Measurements from ENCODE around the gene HSD17B10. TPM values are rescaled to one million over a fixed set of nuclear protein-coding genes. Genes with fewer than 3 reads are reported as not detected.
"Not testable (repeated sequence)": the region's sequence is repeated elsewhere in the genome, so short reads cannot be mapped to it uniquely, and the experiment has no call there.

HSD17B10 gene
- total RNA-seq, 1 donor from 2014 or later = 51.6 TPM

DNA sequence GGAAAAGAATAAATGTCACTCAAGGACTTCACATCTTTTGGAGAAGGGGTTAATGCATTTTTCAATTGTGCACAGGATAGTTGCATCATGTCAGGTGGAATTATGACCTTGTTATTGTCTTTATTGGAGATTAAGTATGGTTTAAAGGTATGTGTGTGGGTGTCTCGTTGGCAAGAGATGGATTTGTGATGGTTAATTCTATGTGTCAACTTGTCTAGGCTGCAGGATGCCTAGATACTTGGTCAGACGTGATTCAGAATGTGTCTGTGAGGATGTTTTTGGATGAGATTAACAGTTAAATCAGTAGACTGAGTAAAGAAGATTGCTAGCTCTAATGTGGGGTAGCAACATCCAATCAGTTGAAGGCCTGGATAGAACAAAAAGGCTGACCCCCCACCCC is 42.2 kb upstream of the HSD17B10 start:
- H3K27ac ChIP-seq = no peak overlapping the region
- intact Hi-C loops (cut with DNase I) = no loop called here
- no peaks in the 10 kb centered on the region for H3K27me3 ChIP-seq (ENCODE audit: low read depth)
- H3K9me3 ChIP-seq = no peaks in the 10 kb centered on the region
- TF ChIP-seq, protein P1, sequence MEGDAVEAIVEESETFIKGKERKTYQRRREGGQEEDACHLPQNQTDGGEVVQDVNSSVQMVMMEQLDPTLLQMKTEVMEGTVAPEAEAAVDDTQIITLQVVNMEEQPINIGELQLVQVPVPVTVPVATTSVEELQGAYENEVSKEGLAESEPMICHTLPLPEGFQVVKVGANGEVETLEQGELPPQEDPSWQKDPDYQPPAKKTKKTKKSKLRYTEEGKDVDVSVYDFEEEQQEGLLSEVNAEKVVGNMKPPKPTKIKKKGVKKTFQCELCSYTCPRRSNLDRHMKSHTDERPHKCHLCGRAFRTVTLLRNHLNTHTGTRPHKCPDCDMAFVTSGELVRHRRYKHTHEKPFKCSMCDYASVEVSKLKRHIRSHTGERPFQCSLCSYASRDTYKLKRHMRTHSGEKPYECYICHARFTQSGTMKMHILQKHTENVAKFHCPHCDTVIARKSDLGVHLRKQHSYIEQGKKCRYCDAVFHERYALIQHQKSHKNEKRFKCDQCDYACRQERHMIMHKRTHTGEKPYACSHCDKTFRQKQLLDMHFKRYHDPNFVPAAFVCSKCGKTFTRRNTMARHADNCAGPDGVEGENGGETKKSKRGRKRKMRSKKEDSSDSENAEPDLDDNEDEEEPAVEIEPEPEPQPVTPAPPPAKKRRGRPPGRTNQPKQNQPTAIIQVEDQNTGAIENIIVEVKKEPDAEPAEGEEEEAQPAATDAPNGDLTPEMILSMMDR (IDR thresholded peaks at IDR 0.05) = no peak
- no peaks in the 10 kb centered on the region for H3K36me3 ChIP-seq
- no peak overlapping the region for H3K4me3 ChIP-seq
- DNase-seq (no peak), ATAC-seq (no peak)
- H3K4me1 ChIP-seq = no peaks in the 10 kb centered on the region

DNA sequence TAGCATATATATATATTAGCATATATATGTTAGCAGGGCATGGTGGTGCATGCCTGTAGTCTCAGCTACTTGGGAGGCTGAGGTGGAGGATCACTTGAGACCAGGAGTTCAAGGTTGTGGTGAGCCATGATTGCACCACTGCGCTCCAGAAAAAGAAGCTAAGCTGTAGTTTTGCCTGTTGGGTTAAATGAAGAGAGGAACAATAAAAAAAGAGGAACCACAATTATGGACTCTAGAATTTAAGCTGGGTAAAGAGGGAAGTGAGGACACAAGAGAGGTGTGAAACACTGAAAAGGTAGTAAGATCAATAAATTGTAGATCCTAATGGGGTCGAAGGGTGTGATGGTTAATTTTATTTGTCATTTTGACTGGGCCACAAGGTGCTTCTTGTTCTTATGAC is 40.5 kb upstream of the HSD17B10 start:
- Histone ChIP-seq H3K27me3 (ENCODE audit: low read depth) (no peaks in the 10 kb centered on the region), H3K4me3 (no peak overlapping the region), H3K4me1 (no peaks in the 10 kb centered on the region), H3K9me3 (no peaks in the 10 kb centered on the region), H3K27ac (no peak overlapping the region), H3K36me3 (no peaks in the 10 kb centered on the region)
- no peak for ATAC-seq
- TF ChIP-seq, protein P1 (IDR thresholded peaks at IDR 0.05) = no peak
- DNase-seq = no peak
- intact Hi-C loops (cut with DNase I) = no loop called here

DNA sequence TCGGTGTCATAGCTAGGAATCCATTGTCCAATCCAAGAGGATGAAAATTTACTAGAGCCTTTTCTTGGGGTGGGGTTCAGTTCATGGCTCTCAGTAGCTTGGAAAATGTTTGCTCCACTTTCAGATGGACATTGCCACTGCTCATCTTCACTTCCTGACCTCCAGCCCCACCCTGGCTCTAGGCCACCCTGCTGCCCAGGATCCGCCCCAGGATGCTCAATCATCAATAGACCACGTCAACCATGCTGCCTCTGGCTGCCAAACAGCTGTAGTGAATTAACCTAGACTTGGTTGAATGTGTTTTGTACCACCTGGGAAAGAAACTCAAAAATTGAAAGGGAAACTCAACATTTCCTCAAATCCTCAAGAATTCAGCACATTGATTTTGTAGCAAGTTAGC is 37.2 kb upstream of the HSD17B10 start:
- TF ChIP-seq, protein P1 (IDR thresholded peaks at IDR 0.05) = no peak
- no peaks in the 10 kb centered on the region for H3K9me3 ChIP-seq
- no peak for ATAC-seq
- no peak for DNase-seq
- intact Hi-C loops (cut with DNase I) = no loop called here
- no peaks in the 10 kb centered on the region for H3K36me3 ChIP-seq
- no peaks in the 10 kb centered on the region for H3K27me3 ChIP-seq (ENCODE audit: low read depth)
- H3K27ac ChIP-seq = no peak overlapping the region
- H3K4me1 ChIP-seq = no peaks in the 10 kb centered on the region
- no peak overlapping the region for H3K4me3 ChIP-seq

DNA sequence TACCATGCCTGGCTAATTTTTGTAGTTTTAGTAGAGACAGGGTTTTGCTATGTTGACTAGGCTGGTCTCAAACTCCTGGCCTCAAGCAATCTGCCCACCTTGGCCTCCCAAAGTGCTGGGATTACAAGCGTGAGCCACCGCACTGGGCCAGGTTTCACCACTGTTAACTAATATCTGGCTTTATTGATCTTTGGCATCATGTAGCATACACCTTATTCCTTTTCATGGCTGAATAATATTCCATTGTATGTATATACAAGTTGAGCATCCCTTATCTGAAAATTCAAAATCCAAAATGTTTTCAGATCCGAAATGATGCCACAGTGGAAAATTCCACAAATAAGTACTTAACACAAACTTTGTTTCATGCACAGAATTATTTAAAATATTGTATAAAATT is 34.5 kb upstream of the HSD17B10 start:
- H3K36me3 ChIP-seq; H3K4me3 ChIP-seq; H3K4me1 ChIP-seq; H3K9me3 ChIP-seq; DNase-seq; intact Hi-C loops (cut with DNase I); ATAC-seq; H3K27me3 ChIP-seq (ENCODE audit: low read depth); H3K27ac ChIP-seq: not testable (repeated sequence)

DNA sequence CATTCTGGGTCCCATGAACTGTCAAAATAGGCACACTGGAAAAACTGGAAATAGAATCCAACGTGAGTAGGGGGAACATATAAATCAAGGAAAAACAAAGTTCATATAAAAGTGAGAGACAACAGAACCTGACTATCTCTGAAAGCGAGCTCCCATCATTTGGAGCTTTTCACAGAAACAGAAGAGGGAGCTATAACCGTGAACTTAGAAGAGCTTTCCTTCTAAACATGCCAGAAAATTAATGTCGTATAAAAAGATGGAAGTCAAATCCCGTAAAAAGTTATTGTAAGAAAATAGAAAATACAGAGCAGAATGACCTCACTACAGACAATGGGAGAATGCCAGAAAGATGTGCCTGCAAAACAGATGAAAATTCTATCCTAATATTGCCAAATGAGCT is 23.9 kb upstream of the HSD17B10 start:
- Histone ChIP-seq H3K4me3 (no peak overlapping the region), H3K27me3 (ENCODE audit: low read depth) (no peaks in the 10 kb centered on the region), H3K9me3 (no peaks in the 10 kb centered on the region), H3K36me3 (no peaks in the 10 kb centered on the region), H3K4me1 (no peaks in the 10 kb centered on the region), H3K27ac (no peak overlapping the region)
- TF ChIP-seq, protein P1 (IDR thresholded peaks at IDR 0.05) = no peak
- ATAC-seq = no peak
- intact Hi-C loops (cut with DNase I) = no loop called here
- DNase-seq = no peak

DNA sequence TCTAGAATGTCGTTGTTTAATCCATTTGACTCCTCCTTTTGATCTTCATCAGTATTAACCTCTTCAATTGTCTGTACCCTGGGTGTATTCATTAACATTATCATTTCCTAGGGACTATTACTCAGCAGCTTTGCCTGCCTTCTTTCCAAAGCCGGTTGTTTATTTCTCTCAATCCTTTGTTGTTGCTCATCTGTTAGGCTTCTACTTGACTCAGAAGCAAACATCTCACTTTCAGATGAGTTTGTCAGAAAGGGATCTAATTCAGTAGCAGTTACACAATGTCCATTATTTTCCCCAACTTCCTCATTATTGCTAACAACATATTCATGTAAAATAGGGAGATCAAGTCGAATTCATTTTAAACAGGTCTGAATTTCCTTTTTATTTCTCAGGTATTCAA is 22.1 kb upstream of the HSD17B10 start:
- Histone ChIP-seq H3K36me3 (no peaks in the 10 kb centered on the region), H3K27ac (no peak overlapping the region), H3K4me1 (no peaks in the 10 kb centered on the region), H3K4me3 (no peak overlapping the region), H3K27me3 (ENCODE audit: low read depth) (no peaks in the 10 kb centered on the region), H3K9me3 (no peaks in the 10 kb centered on the region)
- TF ChIP-seq, protein P1 (IDR thresholded peaks at IDR 0.05) = no peak
- intact Hi-C loops (cut with DNase I) = no loop called here
- ATAC-seq = no peak
- DNase-seq = no peak
